A673 (cell line): ENCODE data around the gene ABCB1.

Experiments
- EZH2 ChIP-seq: fragments of 200-600 bp; sonication (generic); IDR thresholded peaks from 2 replicates; pipeline ENCODE4 v1.6.1; 2017; ENCODE audit warnings: borderline replicate concordance, low read depth, mild to moderate bottlenecking, mixed read lengths, antibody characterized with exemption, low read length; ENCODE audit not compliant: poor library complexity, severe bottlenecking
- TF ChIP-seq, protein P1 (sequence below): fragments of 300-800, 200-600 bp; sonication (generic); conservative IDR thresholded peaks from 2 replicates; pipeline ENCODE4 v1.5.1; 2017; ENCODE audit warnings: low read depth, mild to moderate bottlenecking, antibody characterized with exemption, low read length, moderate library complexity, mixed read lengths

DNA sequence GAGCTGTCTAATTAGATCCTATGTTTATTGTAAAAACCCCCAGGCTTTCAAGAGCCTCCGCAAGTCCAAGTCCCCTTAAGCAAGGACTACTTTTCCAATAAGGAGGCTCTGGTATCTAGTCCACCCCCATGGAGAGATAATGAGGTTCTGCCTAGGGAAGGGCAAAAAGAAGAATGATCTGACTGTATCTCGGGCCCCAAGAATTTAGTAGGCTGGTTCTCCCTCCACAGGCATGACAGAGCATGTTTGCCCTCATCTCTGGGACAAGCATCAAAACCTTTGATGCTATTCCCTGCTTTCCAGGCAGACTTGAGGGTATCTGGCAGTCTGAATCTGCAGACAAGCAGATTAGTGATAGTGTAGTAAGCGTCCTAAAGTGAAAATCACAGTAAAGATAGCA, 19.0 kb downstream of the ABCB1 start:
- TF ChIP-seq, protein P1, sequence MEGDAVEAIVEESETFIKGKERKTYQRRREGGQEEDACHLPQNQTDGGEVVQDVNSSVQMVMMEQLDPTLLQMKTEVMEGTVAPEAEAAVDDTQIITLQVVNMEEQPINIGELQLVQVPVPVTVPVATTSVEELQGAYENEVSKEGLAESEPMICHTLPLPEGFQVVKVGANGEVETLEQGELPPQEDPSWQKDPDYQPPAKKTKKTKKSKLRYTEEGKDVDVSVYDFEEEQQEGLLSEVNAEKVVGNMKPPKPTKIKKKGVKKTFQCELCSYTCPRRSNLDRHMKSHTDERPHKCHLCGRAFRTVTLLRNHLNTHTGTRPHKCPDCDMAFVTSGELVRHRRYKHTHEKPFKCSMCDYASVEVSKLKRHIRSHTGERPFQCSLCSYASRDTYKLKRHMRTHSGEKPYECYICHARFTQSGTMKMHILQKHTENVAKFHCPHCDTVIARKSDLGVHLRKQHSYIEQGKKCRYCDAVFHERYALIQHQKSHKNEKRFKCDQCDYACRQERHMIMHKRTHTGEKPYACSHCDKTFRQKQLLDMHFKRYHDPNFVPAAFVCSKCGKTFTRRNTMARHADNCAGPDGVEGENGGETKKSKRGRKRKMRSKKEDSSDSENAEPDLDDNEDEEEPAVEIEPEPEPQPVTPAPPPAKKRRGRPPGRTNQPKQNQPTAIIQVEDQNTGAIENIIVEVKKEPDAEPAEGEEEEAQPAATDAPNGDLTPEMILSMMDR: no peak
- no peak for TF ChIP-seq EZH2
